GM12873 (cell line): Measurements from ENCODE around the gene GNG12.
A peak's percentile ranks its signal among the peaks of the same experiment; 100 is the strongest.

Source experiments
- TF ChIP-seq, protein P1 (sequence below): IDR thresholded peaks from 2 replicates; pipeline ENCODE4 v1.5.1; 2012; ENCODE audit warnings: low read depth, mild to moderate bottlenecking, moderate library complexity, low read length, control low read depth; ENCODE audit not compliant: insufficient read depth; ENCODE audit errors: missing control alignments

The GNG12 gene

GRCh38 chr1:67851800-67852199 lies 18.5 kb upstream of the GNG12 start:
- TF ChIP-seq, protein P1, sequence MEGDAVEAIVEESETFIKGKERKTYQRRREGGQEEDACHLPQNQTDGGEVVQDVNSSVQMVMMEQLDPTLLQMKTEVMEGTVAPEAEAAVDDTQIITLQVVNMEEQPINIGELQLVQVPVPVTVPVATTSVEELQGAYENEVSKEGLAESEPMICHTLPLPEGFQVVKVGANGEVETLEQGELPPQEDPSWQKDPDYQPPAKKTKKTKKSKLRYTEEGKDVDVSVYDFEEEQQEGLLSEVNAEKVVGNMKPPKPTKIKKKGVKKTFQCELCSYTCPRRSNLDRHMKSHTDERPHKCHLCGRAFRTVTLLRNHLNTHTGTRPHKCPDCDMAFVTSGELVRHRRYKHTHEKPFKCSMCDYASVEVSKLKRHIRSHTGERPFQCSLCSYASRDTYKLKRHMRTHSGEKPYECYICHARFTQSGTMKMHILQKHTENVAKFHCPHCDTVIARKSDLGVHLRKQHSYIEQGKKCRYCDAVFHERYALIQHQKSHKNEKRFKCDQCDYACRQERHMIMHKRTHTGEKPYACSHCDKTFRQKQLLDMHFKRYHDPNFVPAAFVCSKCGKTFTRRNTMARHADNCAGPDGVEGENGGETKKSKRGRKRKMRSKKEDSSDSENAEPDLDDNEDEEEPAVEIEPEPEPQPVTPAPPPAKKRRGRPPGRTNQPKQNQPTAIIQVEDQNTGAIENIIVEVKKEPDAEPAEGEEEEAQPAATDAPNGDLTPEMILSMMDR = no peak

- TF ChIP-seq, protein P1 = no peak
These were observed 17.4 kb upstream of the GNG12 start for GRCh38 chr1:67850611-67851075.

DNA sequence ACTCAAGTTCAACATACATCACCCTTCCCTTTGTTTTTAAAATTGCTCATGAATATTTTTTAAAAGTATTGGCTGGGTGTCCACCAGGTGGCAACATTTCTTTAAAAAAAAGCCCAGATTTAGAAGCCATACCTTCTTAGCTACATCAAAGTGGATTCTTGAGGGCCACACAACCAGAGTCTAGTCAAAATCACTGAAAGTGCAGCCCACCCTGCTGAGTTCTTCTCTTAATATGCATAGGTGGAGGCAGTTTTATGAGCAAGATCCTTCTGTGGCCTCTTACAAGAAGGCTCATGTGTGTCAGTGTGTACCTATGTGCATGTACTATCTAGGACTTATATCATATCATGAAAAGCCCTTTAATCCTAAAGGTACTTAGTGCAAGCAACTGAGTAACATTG lies 16.9 kb upstream of the GNG12 start:
- TF ChIP-seq, protein P1 = peak; percentile 50

DNA sequence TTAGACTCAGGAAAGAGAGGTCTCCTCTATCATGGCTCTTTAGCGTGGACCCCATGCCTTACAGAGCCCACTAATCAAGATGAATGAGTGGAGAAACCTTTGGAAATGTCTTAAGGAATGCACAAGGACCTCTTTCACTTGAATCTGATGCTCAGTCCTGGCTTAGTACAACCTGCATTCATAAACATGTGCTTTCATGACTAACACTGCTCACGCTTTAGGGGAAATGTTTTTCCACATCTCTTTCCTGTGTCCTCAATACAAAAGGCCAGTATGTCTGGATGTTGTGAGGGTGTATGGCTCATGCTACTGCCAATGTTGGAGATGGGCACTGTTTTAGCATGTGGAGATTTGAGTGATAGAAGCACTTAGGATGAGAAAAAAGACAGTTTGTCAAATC lies 14.2 kb upstream of the GNG12 start:
- TF ChIP-seq, protein P1 = no peak

DNA sequence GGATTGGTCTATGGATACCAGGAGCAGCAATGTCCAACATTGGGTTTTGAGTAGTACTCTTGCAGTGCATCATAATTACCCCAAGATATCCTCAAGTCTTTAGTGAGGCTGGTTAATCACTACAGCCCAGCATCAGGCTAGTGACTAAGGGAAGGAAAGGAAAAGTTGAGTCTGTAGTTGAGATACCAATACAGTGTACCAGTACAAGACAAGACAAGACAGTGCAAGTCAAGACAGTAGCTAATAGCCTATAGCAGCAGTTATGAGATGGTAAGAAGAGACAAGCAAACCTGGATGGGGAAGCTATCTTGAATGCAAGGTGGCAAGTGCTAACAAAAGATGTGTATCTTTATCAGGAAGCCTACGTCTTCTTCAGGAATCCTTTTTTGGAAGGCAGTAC lies 13.3 kb upstream of the GNG12 start:
- TF ChIP-seq, protein P1 = no peak

DNA sequence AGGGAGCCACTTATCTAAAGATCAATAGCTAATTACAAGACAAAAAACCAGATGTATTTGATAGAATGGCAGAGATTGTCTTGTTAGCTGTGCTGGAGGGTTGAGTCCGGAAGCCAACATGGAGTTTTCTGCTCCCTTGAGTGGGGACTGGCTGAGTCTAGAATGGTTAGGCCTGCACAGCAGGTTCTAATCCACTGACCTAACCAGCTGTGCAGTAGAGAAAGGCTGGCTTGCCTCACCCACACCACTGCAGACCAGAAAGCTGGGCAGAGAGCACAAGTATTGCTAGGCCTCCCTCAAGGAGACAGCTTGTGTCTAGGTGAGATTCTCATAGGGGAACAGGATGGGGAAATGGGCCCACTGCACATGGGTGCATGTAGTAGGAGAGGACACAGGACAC lies 11.7 kb upstream of the GNG12 start:
- TF ChIP-seq, protein P1 = no peak

- TF ChIP-seq, protein P1 = no peak
These were observed 10.5 kb upstream of the GNG12 start for GRCh38 chr1:67843746-67844145.
